IgD-negative memory B cell (primary cell): ENCODE results near the gene FRMD4A. TPM values are rescaled to one million over a fixed set of nuclear protein-coding genes. Genes with fewer than 3 reads are reported as not detected.
A peak's percentile ranks its signal among the peaks of the same experiment; 100 is the strongest.

ENCODE experiments used
- H3K27ac Mint-ChIP-seq, 3 donors: one replicate each; pipeline ENCODE4 v1.8.0; 2020 to 2022; ENCODE audit warnings: mild to moderate bottlenecking in 3 of 3, mixed read lengths in 3 of 3, moderate library complexity in 1 of 3
- H3K27me3 Mint-ChIP-seq: one replicate; pipeline ENCODE4 v1.8.0; 2021; ENCODE audit warnings: mixed read lengths
- H3K36me3 Mint-ChIP-seq: one replicate; pipeline ENCODE4 v1.8.0; 2020; ENCODE audit warnings: mild to moderate bottlenecking, mixed read lengths
- H3K4me1 Mint-ChIP-seq, 3 donors: one replicate each; pipeline ENCODE4 v1.8.0; 2020 to 2022; ENCODE audit warnings: mixed read lengths in 3 of 3, mild to moderate bottlenecking in 1 of 3
- H3K4me3 Mint-ChIP-seq, 4 donors: one replicate each; pipeline ENCODE4 v1.8.0; 2020 to 2022; ENCODE audit warnings: mild to moderate bottlenecking in 4 of 4, mixed read lengths in 4 of 4, moderate library complexity in 3 of 4
- H3K9me3 Mint-ChIP-seq, 3 donors: one replicate each; pipeline ENCODE4 v1.8.0; 2020 to 2021; ENCODE audit warnings: mixed read lengths in 3 of 3, mild to moderate bottlenecking in 1 of 3
- polyA plus RNA-seq: library from polyadenylated mRNA; unstranded; fragments of 300-500 nt; fragmentation: Illumina TruSeq; gene quantifications from one replicate; pipeline ENCODE4 v1.2.3, GENCODE V29; 2021

Gene FRMD4A
- polyA plus RNA-seq, 1 donor from 2014 or later = 1.7 TPM

GRCh38 chr10:13690281-13690825, 640.4 kb downstream of the FRMD4A start:
- Mint-ChIP-seq H3K36me3 (peaks cover 3% of the 10 kb centered on the region), H3K27ac (no peak overlapping the region), H3K9me3 (no peaks in the 10 kb centered on the region), H3K4me3 (no peak overlapping the region), H3K27me3 (no peaks in the 10 kb centered on the region), H3K4me1 (peaks cover 0 to 3% (median 0%) of the 10 kb centered on the region in 3 donors)

GRCh38 chr10:13686331-13686752, 644.4 kb downstream of the FRMD4A start:
- no peaks in the 10 kb centered on the region for H3K9me3 Mint-ChIP-seq
- peaks cover 5% of the 10 kb centered on the region for H3K36me3 Mint-ChIP-seq
- no peak overlapping the region for H3K27ac Mint-ChIP-seq
- peaks cover 0 to 3% (median 0%) of the 10 kb centered on the region in 3 donors for H3K4me1 Mint-ChIP-seq
- H3K4me3 Mint-ChIP-seq = no peak overlapping the region
- no peaks in the 10 kb centered on the region for H3K27me3 Mint-ChIP-seq

GRCh38 chr10:13685885-13686284, 644.8 kb downstream of the FRMD4A start:
- no peak overlapping the region for H3K27ac Mint-ChIP-seq
- no peaks in the 10 kb centered on the region for H3K27me3 Mint-ChIP-seq
- H3K9me3 Mint-ChIP-seq = no peaks in the 10 kb centered on the region
- peaks cover 0 to 3% (median 0%) of the 10 kb centered on the region in 3 donors for H3K4me1 Mint-ChIP-seq
- H3K36me3 Mint-ChIP-seq = peaks cover 5% of the 10 kb centered on the region
- no peak overlapping the region for H3K4me3 Mint-ChIP-seq

- Mint-ChIP-seq H3K27me3 (peaks cover under 1% of the 10 kb centered on the region), H3K27ac (no peak overlapping the region), H3K4me3 (no peak overlapping the region), H3K36me3 (peaks cover 5% of the 10 kb centered on the region), H3K4me1 (peaks cover 0 to 3% (median 0%) of the 10 kb centered on the region in 3 donors), H3K9me3 (no peaks in the 10 kb centered on the region)
Observed at GRCh38 chr10:13684806-13685482, 645.8 kb downstream of the FRMD4A start.

GRCh38 chr10:13684252-13684791, 646.4 kb downstream of the FRMD4A start:
- Mint-ChIP-seq H3K27me3 (peaks cover 7% of the 10 kb centered on the region), H3K9me3 (no peaks in the 10 kb centered on the region), H3K36me3 (peaks cover 5% of the 10 kb centered on the region), H3K27ac (no peak overlapping the region), H3K4me1 (peaks cover 0 to 3% (median 0%) of the 10 kb centered on the region in 3 donors), H3K4me3 (no peak overlapping the region)

GRCh38 chr10:13683017-13683416, 647.7 kb downstream of the FRMD4A start:
- H3K27ac Mint-ChIP-seq = no peak overlapping the region
- peaks cover 0 to 3% (median 0%) of the 10 kb centered on the region in 3 donors for H3K4me1 Mint-ChIP-seq
- no peaks in the 10 kb centered on the region for H3K9me3 Mint-ChIP-seq
- peaks cover 5% of the 10 kb centered on the region for H3K36me3 Mint-ChIP-seq
- H3K27me3 Mint-ChIP-seq = peaks cover 7% of the 10 kb centered on the region
- H3K4me3 Mint-ChIP-seq = no peak overlapping the region

- Mint-ChIP-seq H3K9me3 (no peaks in the 10 kb centered on the region), H3K4me3 (no peak overlapping the region), H3K36me3 (peaks cover 5% of the 10 kb centered on the region), H3K27ac (peak overlapping the region in 1 of 3 donors; percentile 43), H3K4me1 (peaks cover 0 to 3% (median 0%) of the 10 kb centered on the region in 3 donors), H3K27me3 (peaks cover 9% of the 10 kb centered on the region)
Observed at GRCh38 chr10:13681960-13682359, 648.8 kb downstream of the FRMD4A start.

- H3K36me3 Mint-ChIP-seq = peaks cover 5% of the 10 kb centered on the region
- no peaks in the 10 kb centered on the region for H3K9me3 Mint-ChIP-seq
- no peak overlapping the region for H3K27ac Mint-ChIP-seq
- peaks cover 10% of the 10 kb centered on the region for H3K27me3 Mint-ChIP-seq
- no peak overlapping the region for H3K4me3 Mint-ChIP-seq
- peaks cover 0 to 1% (median 0%) of the 10 kb centered on the region in 3 donors for H3K4me1 Mint-ChIP-seq
Observed at GRCh38 chr10:13681528-13681927, 649.2 kb downstream of the FRMD4A start.

GRCh38 chr10:13681095-13681494, 649.6 kb downstream of the FRMD4A start:
- Mint-ChIP-seq H3K4me1 (no peaks in the 10 kb centered on the region), H3K27ac (no peak overlapping the region), H3K36me3 (peaks cover 5% of the 10 kb centered on the region), H3K4me3 (no peak overlapping the region), H3K9me3 (no peaks in the 10 kb centered on the region), H3K27me3 (peaks cover 10% of the 10 kb centered on the region)

GRCh38 chr10:13678101-13678843, 652.5 kb downstream of the FRMD4A start:
- no peaks in the 10 kb centered on the region for H3K9me3 Mint-ChIP-seq
- H3K36me3 Mint-ChIP-seq = peaks cover 4% of the 10 kb centered on the region
- H3K27ac Mint-ChIP-seq = no peak overlapping the region
- no peaks in the 10 kb centered on the region for H3K4me1 Mint-ChIP-seq
- no peak overlapping the region for H3K4me3 Mint-ChIP-seq
- H3K27me3 Mint-ChIP-seq = peaks cover 10% of the 10 kb centered on the region

- H3K4me3 Mint-ChIP-seq = no peak overlapping the region
- H3K4me1 Mint-ChIP-seq = no peaks in the 10 kb centered on the region
- H3K27ac Mint-ChIP-seq = no peak overlapping the region
- H3K9me3 Mint-ChIP-seq = no peaks in the 10 kb centered on the region
- peaks cover 9% of the 10 kb centered on the region for H3K27me3 Mint-ChIP-seq
- peaks cover 6% of the 10 kb centered on the region for H3K36me3 Mint-ChIP-seq
Observed at GRCh38 chr10:13674645-13675588, 655.8 kb downstream of the FRMD4A start.

GRCh38 chr10:13673156-13673555, 657.6 kb downstream of the FRMD4A start:
- H3K4me1 Mint-ChIP-seq = no peaks in the 10 kb centered on the region
- no peaks in the 10 kb centered on the region for H3K9me3 Mint-ChIP-seq
- peaks cover 3% of the 10 kb centered on the region for H3K27me3 Mint-ChIP-seq
- peaks cover 6% of the 10 kb centered on the region for H3K36me3 Mint-ChIP-seq
- no peak overlapping the region for H3K27ac Mint-ChIP-seq
- no peak overlapping the region for H3K4me3 Mint-ChIP-seq

GRCh38 chr10:13672548-13672947, 658.2 kb downstream of the FRMD4A start:
- H3K36me3 Mint-ChIP-seq = peaks cover 7% of the 10 kb centered on the region
- no peaks in the 10 kb centered on the region for H3K9me3 Mint-ChIP-seq
- no peak overlapping the region for H3K4me3 Mint-ChIP-seq
- no peak overlapping the region for H3K27ac Mint-ChIP-seq
- H3K27me3 Mint-ChIP-seq = peaks cover 3% of the 10 kb centered on the region
- no peaks in the 10 kb centered on the region for H3K4me1 Mint-ChIP-seq

GRCh38 chr10:13671904-13672303, 658.8 kb downstream of the FRMD4A start:
- peaks cover under 1% of the 10 kb centered on the region for H3K27me3 Mint-ChIP-seq
- H3K27ac Mint-ChIP-seq = no peak overlapping the region
- H3K36me3 Mint-ChIP-seq = peaks cover 10% of the 10 kb centered on the region
- H3K9me3 Mint-ChIP-seq = no peaks in the 10 kb centered on the region
- no peak overlapping the region for H3K4me3 Mint-ChIP-seq
- no peaks in the 10 kb centered on the region for H3K4me1 Mint-ChIP-seq
